ENCODE data around the gene ATRNL1.
"Not testable (repeated sequence)": the region's sequence is repeated elsewhere in the genome, so short reads cannot be mapped to it uniquely, and the experiment has no call there.

The ATRNL1 gene

GRCh38 chr10:115384665-115385064 lies 291.5 kb downstream of the ATRNL1 start:
- no peak overlapping the region for H3K4me3 Mint-ChIP-seq
- no peaks in the 10 kb centered on the region for H3K27me3 Mint-ChIP-seq (ENCODE audit: low read depth)
- no peaks in the 10 kb centered on the region for H3K9me3 Mint-ChIP-seq
- H3K4me1 Mint-ChIP-seq (ENCODE audit: low read depth): no peaks in the 10 kb centered on the region
- no peaks in the 10 kb centered on the region for H3K36me3 Mint-ChIP-seq (ENCODE audit: low read depth)
- H3K27ac Mint-ChIP-seq: no peak overlapping the region

DNA sequence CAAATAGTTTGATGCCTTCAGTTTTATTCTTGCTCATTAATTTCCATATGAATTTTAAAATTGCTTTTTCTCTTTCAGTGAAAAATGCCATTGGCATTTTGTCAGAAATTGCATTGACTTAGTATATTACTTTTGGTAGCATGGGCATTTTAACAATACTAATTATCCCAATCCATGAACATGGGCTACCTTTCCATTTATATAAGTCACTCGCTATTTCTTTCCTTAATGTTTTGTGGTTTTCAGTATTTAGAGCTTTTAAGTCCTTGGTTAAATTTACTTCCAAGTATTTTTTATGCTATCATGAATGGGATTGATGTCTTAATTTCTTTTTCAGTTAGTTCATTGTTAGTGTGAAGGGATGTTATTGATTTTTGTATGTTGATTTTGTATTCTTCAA lies 297.4 kb downstream of the ATRNL1 start:
- Mint-ChIP-seq H3K4me1 (ENCODE audit: low read depth) (no peaks in the 10 kb centered on the region), H3K4me3 (no peak overlapping the region), H3K27ac (no peak overlapping the region), H3K36me3 (ENCODE audit: low read depth) (no peaks in the 10 kb centered on the region), H3K27me3 (ENCODE audit: low read depth) (no peaks in the 10 kb centered on the region), H3K9me3 (no peaks in the 10 kb centered on the region)

DNA sequence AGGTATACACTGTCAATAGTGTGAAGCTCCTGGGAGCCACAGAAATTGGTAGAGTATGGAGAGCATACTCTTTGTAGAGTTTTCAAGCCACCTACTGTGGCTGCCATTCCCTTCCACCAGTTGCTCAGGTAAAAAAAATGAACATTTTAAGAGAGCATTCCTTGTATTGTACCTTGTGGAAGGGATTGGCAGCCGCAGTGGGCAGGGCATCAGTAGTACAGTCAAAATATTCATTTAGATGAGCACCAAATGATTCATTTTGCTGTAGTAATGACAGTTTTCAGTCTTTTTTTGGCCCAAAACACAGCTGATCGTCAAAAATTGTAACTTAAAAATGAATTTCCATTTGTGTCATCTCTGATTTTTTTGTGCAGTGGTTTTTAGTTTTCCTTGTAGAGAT lies 304.9 kb downstream of the ATRNL1 start:
- H3K4me1 Mint-ChIP-seq (ENCODE audit: low read depth): no peaks in the 10 kb centered on the region
- no peaks in the 10 kb centered on the region for H3K27me3 Mint-ChIP-seq (ENCODE audit: low read depth)
- H3K36me3 Mint-ChIP-seq (ENCODE audit: low read depth): no peaks in the 10 kb centered on the region
- no peak overlapping the region for H3K4me3 Mint-ChIP-seq
- no peak overlapping the region for H3K27ac Mint-ChIP-seq
- H3K9me3 Mint-ChIP-seq: peaks cover 3% of the 10 kb centered on the region

- no peak overlapping the region for H3K4me3 Mint-ChIP-seq
- H3K27me3 Mint-ChIP-seq (ENCODE audit: low read depth): no peaks in the 10 kb centered on the region
- no peaks in the 10 kb centered on the region for H3K36me3 Mint-ChIP-seq (ENCODE audit: low read depth)
- peaks cover 3% of the 10 kb centered on the region for H3K9me3 Mint-ChIP-seq
- H3K4me1 Mint-ChIP-seq (ENCODE audit: low read depth): no peaks in the 10 kb centered on the region
- H3K27ac Mint-ChIP-seq: no peak overlapping the region
These were observed 309.5 kb downstream of the ATRNL1 start for GRCh38 chr10:115402699-115403098.

DNA sequence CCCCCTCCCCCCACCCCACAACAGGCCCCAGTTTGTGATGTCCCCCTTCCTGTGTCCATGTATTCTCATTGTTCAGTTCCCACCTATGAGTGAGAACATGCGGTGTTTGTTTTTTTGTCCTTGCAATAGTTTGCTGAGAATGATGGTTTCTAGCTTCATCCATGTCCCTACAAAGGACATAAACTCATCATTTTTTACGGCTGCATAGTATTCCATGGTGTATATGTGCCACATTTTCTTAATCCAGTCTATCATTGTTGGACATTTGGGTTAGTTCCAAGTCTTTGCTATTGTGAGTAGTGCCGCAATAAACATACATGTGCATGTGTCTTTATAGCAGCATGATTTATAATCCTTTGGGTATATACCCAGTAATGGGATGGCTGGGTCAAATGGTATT lies 312.7 kb downstream of the ATRNL1 start:
- H3K27ac Mint-ChIP-seq; H3K4me3 Mint-ChIP-seq; H3K27me3 Mint-ChIP-seq (ENCODE audit: low read depth): not testable (repeated sequence)

DNA sequence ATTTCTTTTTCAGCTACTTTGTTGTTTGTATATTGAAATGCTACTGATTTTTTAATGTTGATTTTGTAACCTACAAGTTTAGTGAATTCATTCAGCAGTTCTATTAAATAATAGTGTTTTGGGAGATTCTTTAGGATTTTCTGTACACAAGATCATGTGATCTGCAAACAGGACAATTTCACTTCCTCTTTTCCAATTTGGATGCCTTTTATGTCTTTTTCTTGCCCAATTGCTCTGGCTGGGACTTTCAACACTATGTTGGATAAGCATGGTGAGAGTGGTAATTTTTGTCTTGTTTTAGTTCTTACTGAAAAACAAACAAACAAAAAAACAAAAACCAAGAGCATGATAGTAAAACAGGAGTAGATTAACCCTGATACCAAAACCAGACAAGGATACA lies 316.2 kb downstream of the ATRNL1 start:
- H3K36me3 Mint-ChIP-seq (ENCODE audit: low read depth): no peaks in the 10 kb centered on the region
- no peaks in the 10 kb centered on the region for H3K27me3 Mint-ChIP-seq (ENCODE audit: low read depth)
- H3K27ac Mint-ChIP-seq: no peak overlapping the region
- H3K4me1 Mint-ChIP-seq (ENCODE audit: low read depth): no peaks in the 10 kb centered on the region
- H3K9me3 Mint-ChIP-seq: peaks cover 10% of the 10 kb centered on the region
- H3K4me3 Mint-ChIP-seq: no peak overlapping the region

More for the DNA sequence above, 312.7 kb downstream of the ATRNL1 start:
- not testable (repeated sequence) for H3K4me1 Mint-ChIP-seq (ENCODE audit: low read depth); H3K9me3 Mint-ChIP-seq; H3K36me3 Mint-ChIP-seq (ENCODE audit: low read depth)

- no peak overlapping the region for H3K4me3 Mint-ChIP-seq
- H3K36me3 Mint-ChIP-seq (ENCODE audit: low read depth): no peaks in the 10 kb centered on the region
- no peaks in the 10 kb centered on the region for H3K9me3 Mint-ChIP-seq
- no peaks in the 10 kb centered on the region for H3K27me3 Mint-ChIP-seq (ENCODE audit: low read depth)
- H3K27ac Mint-ChIP-seq: no peak overlapping the region
- no peaks in the 10 kb centered on the region for H3K4me1 Mint-ChIP-seq (ENCODE audit: low read depth)
These were observed 324.6 kb downstream of the ATRNL1 start for GRCh38 chr10:115417585-115418265.

DNA sequence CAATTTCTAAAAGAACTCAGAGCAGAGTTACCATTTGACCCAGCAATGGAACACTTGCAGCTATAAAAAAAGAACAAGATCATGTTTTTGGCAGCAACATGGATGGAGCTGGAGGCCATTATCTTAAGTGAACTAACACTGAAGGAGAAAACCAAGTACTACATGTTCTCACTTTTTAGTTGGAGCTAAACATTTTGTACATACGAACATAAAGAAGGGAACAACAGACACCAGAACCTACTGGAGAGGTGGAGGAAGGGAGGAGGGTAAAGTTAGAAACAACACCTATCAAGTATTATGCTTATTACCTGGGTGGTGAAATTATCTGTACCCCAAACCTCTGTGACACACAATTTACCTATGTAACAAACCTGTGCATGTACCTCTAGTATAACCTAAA lies 329.5 kb downstream of the ATRNL1 start:
- Mint-ChIP-seq H3K27me3 (ENCODE audit: low read depth) (no peaks in the 10 kb centered on the region), H3K9me3 (no peaks in the 10 kb centered on the region), H3K27ac (no peak overlapping the region), H3K4me3 (no peak overlapping the region), H3K36me3 (ENCODE audit: low read depth) (no peaks in the 10 kb centered on the region), H3K4me1 (ENCODE audit: low read depth) (no peaks in the 10 kb centered on the region)

DNA sequence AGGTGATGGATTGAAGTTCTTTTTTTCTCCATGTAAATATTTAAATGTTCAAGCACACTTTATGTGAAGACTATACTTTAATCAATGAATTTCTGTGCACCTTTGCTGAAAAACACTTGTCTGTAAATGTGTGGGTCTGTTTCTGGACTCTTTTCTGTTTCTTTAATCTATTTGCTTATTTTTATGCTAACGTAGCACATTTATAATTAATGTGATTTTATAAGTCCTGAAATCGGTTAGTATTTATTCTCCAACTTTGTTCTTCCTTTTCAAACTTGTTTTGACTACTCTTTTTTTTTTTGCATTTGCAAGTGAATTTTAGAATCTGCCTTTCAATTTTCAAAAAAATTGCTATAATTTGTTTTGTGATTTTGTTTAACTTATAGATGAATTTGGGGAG lies 334.4 kb downstream of the ATRNL1 start:
- H3K4me3 Mint-ChIP-seq: no peak overlapping the region
- H3K9me3 Mint-ChIP-seq: no peaks in the 10 kb centered on the region
- no peaks in the 10 kb centered on the region for H3K4me1 Mint-ChIP-seq (ENCODE audit: low read depth)
- H3K27me3 Mint-ChIP-seq (ENCODE audit: low read depth): no peaks in the 10 kb centered on the region
- no peak overlapping the region for H3K27ac Mint-ChIP-seq
- H3K36me3 Mint-ChIP-seq (ENCODE audit: low read depth): no peaks in the 10 kb centered on the region

GRCh38 chr10:115432188-115432819 lies 339.1 kb downstream of the ATRNL1 start:
- H3K27ac Mint-ChIP-seq: no peak overlapping the region
- H3K36me3 Mint-ChIP-seq (ENCODE audit: low read depth): no peaks in the 10 kb centered on the region
- no peaks in the 10 kb centered on the region for H3K9me3 Mint-ChIP-seq
- H3K4me1 Mint-ChIP-seq (ENCODE audit: low read depth): no peaks in the 10 kb centered on the region
- H3K4me3 Mint-ChIP-seq: no peak overlapping the region
- H3K27me3 Mint-ChIP-seq (ENCODE audit: low read depth): no peaks in the 10 kb centered on the region

- H3K4me3 Mint-ChIP-seq: no peak overlapping the region
- no peaks in the 10 kb centered on the region for H3K36me3 Mint-ChIP-seq (ENCODE audit: low read depth)
- no peak overlapping the region for H3K27ac Mint-ChIP-seq
- no peaks in the 10 kb centered on the region for H3K4me1 Mint-ChIP-seq (ENCODE audit: low read depth)
- no peaks in the 10 kb centered on the region for H3K9me3 Mint-ChIP-seq
- H3K27me3 Mint-ChIP-seq (ENCODE audit: low read depth): no peaks in the 10 kb centered on the region
These were observed 343.8 kb downstream of the ATRNL1 start for GRCh38 chr10:115436999-115437398.

DNA sequence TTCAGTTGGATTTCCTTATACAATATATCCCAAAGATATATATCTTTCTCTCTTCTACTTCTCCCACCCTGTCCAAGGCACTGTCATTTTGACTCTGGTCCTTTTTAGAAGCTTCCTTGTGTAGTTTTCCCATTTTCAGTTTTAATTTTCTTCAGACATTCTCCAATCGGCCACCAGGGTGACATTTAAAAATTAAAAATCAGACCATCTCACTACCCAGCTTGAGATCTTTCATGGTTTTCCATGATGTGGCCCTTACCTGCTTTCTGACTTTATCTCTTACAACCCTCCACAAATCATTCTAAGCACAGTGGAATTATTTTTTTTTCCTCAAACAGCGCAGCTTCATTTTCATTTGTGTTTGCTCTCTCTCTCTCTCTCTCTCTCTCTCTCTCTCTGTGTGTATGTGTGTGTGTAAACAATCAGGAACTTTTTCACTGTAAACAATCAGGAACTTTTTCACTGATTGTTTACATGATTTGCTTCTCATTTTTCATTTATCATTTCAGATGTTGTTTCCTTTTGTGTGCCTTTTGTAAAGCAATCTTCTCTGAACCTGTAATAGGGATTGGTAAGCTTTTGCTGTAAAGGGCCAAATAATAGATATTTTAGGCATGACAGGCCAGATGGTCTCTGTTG lies 348.9 kb downstream of the ATRNL1 start:
- Mint-ChIP-seq H3K27ac (no peak overlapping the region), H3K36me3 (ENCODE audit: low read depth) (no peaks in the 10 kb centered on the region), H3K27me3 (ENCODE audit: low read depth) (no peaks in the 10 kb centered on the region), H3K9me3 (no peaks in the 10 kb centered on the region), H3K4me3 (no peak overlapping the region), H3K4me1 (ENCODE audit: low read depth) (no peaks in the 10 kb centered on the region)

GRCh38 chr10:115456812-115457211 lies 363.6 kb downstream of the ATRNL1 start:
- Mint-ChIP-seq H3K9me3 (peaks cover 15% of the 10 kb centered on the region), H3K36me3 (ENCODE audit: low read depth) (no peaks in the 10 kb centered on the region), H3K27me3 (ENCODE audit: low read depth) (no peaks in the 10 kb centered on the region), H3K4me3 (no peak overlapping the region), H3K27ac (no peak overlapping the region), H3K4me1 (ENCODE audit: low read depth) (no peaks in the 10 kb centered on the region)

DNA sequence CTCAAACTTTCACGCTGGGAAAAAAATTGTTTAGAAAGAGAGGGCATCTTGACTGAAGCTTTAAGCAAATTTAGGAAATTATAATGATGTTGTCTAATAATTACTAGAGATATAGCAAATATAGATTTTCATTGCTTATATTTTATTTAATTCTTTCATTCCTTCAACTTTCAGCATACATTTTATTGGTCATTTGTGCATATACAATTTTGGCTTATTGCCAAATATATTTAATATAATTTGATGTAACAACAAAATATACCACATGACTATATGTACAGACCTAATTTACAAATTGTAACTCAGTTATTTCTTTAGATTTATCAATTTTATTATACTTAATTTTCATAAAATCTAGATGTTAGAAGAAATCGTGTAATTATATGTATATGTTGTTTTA lies 390.1 kb downstream of the ATRNL1 start:
- no peaks in the 10 kb centered on the region for H3K27me3 Mint-ChIP-seq (ENCODE audit: low read depth)
- H3K9me3 Mint-ChIP-seq: peaks cover 6% of the 10 kb centered on the region
- no peak overlapping the region for H3K4me3 Mint-ChIP-seq
- H3K4me1 Mint-ChIP-seq (ENCODE audit: low read depth): no peaks in the 10 kb centered on the region
- no peaks in the 10 kb centered on the region for H3K36me3 Mint-ChIP-seq (ENCODE audit: low read depth)
- no peak overlapping the region for H3K27ac Mint-ChIP-seq

GRCh38 chr10:115491526-115492140 lies 398.5 kb downstream of the ATRNL1 start:
- Mint-ChIP-seq H3K4me3 (no peak overlapping the region), H3K27ac (no peak overlapping the region), H3K9me3 (peaks cover 6% of the 10 kb centered on the region), H3K36me3 (ENCODE audit: low read depth) (no peaks in the 10 kb centered on the region), H3K4me1 (ENCODE audit: low read depth) (no peaks in the 10 kb centered on the region), H3K27me3 (ENCODE audit: low read depth) (no peaks in the 10 kb centered on the region)

Measured in T-helper 1 cell treated with Interleukin-12 subunit alpha and Interleukin-12 subunit beta and Interleukin-4 antibody, amounts not matched to agents 30 μg/mL and 1 μg/mL, for 36 hours (primary cell).